ENCODE results near the gene FEV. TPM values are rescaled to one million over a fixed set of nuclear protein-coding genes. Genes with fewer than 3 reads are reported as not detected.

The FEV gene
- polyA plus RNA-seq, 3 donors: 0.14 TPM; not detected in 1

GRCh38 chr2:218997731-218998130 is 12.7 kb upstream of the FEV start:
- no peak for DNase-seq (ENCODE audit: extremely low read depth in 1 of 11, low read depth in 9 of 11, low spot score in 4 of 11)

DNA sequence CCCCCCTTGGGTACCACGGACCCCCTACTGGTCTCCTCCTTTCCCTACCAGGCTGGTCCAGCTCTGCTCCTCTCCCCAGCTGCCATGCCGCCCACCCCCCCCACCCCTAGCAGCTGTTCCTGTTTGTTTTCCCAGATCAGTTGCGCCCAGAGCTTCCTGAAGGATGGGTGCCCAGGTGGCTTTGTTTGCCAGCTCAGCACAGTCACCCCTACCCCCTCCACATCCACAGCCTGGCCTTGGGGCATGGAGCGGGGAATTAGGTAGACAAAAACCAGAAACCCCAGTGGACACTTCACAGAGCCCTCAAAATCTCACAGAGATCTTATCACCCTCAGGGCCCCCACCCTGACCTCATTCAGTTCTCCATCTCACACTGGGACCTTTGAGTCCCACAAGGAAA is 12.0 kb upstream of the FEV start:
- DNase-seq (ENCODE audit: extremely low read depth in 1 of 11, low read depth in 9 of 11, low spot score in 4 of 11): no peak

DNA sequence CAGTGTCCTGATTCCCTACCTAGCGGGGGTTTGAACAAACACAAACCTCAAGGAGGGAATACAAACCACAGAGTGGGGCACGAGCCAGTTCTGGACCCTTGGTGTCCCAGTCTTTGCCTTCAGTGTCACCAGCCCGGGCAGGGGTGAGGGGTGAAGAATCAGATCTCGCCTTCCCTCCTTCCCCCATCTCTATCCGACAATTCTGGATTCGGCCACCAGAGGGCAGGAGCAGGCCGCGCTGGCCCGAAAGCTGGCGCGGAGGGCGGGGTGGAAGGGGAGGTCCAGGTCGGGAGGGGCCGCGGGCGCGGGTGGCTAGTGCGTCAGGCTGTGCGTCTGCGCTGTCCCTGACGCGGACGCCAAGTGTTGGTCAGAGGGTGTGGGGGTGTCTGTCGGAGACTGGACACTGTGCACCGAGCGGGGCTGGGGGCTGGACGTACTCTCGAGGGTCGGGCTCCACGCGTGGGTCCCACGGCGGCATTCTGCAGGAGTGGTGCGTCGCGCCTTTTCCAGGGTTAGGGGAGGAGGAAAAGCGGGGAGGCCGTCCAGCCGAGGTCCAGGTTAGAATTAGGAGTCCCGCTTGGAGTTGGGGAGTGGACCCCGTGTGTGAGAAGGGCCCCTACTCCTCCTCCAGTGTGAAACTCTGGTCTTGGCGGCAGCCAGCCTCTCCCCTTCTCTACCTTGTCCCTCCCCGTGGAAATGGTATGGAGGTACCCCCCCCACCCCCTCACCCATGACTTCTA is 11.2 kb upstream of the FEV start:
- peak in 7 of 11 donors; percentile 47 to 72 (median 58) for DNase-seq (ENCODE audit: extremely low read depth in 1 of 11, low read depth in 9 of 11, low spot score in 4 of 11)

- no peak for DNase-seq (ENCODE audit: extremely low read depth in 1 of 11, low read depth in 9 of 11, low spot score in 4 of 11)
Observed at GRCh38 chr2:218995561-218995960, 10.6 kb upstream of the FEV start.

- no peak for DNase-seq (ENCODE audit: extremely low read depth in 1 of 11, low read depth in 9 of 11, low spot score in 4 of 11)
Observed at GRCh38 chr2:218993345-218994315, 8.6 kb upstream of the FEV start, which contains the start of gene CRYBA2. CRYBA2 (minus strand) TSS chr2:218993422; CDS start chr2:218993176, 246 bp downstream.

DNA sequence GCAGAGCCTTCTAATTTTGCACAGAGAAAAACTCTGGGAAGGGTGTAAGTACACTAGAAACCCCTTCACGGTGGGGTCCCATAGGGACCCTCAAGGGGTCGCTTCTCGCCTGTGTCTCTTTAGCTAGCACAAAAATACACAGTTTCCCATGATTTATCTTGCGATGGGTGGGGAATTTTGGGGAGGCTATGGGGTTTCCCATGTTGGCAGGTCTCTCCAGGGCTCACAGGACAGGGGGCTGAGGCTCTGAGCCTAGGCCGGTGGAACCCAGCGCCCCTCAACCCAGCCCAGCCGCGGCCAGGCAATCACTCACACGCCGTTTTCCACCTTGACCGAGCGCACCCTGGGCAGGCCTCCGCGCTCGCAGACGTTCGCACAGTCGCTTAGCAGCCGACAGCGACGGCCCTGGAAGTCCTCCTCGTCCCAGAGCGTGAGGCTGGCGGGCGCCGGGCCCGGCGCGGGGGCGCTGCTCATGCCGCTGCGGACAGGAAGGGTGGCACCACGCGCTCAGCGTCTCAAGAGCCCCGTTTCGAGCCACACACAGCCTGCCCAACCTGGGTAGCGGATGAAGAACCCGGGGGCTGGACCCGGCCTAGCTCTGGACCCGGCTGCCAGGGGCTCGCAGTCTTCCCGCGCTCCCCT is 7.8 kb upstream of the FEV start:
- DNase-seq (ENCODE audit: extremely low read depth in 1 of 11, low read depth in 9 of 11, low spot score in 4 of 11): no peak

DNA sequence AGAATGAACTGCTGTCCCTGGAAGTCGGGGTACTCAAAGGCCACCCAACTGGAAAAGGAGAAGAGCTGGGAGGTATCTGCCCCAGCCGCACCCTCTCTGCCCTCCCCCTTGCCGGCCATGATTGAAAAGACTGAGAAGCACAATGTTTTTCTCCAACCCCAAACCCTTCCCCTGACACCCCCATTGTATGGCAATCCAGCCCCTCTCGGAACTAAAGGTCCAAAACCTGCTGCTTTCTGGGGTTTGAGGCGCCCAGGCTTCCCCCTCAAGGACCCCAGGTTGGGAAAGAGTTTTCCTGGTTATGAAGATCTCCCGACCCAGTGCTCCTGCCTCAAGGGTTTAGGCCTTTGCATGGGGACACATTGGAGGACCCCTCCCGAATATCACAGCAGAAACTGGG is 7.2 kb upstream of the FEV start:
- DNase-seq (ENCODE audit: extremely low read depth in 1 of 11, low read depth in 9 of 11, low spot score in 4 of 11): no peak

- DNase-seq (ENCODE audit: extremely low read depth in 1 of 11, low read depth in 9 of 11, low spot score in 4 of 11): no peak
Observed at GRCh38 chr2:218991674-218992168, 6.7 kb upstream of the FEV start.

GRCh38 chr2:218990612-218991011 is 5.6 kb upstream of the FEV start:
- no peak for DNase-seq (ENCODE audit: extremely low read depth in 1 of 11, low read depth in 9 of 11, low spot score in 4 of 11)

DNA sequence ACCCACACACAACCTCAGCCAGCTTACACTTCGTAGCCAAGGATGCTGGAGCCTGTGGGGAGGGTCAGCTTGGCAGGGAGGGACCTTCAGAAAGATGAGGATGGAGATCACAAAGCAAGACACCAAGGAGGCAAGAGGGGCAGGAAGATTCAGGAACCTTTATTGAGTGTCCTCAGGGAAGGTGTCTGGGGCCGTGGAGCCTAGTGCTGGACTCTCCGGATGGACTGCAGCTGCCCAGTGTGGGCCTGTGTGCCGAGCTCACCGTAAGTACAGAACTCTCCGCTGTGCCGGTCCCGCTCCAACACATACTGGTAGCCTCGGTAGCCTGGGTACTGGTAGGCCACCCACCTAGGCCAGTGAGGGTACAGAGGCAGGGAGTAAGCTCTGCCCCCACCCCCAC is 5.1 kb upstream of the FEV start:
- no peak for DNase-seq (ENCODE audit: extremely low read depth in 1 of 11, low read depth in 9 of 11, low spot score in 4 of 11)

DNA sequence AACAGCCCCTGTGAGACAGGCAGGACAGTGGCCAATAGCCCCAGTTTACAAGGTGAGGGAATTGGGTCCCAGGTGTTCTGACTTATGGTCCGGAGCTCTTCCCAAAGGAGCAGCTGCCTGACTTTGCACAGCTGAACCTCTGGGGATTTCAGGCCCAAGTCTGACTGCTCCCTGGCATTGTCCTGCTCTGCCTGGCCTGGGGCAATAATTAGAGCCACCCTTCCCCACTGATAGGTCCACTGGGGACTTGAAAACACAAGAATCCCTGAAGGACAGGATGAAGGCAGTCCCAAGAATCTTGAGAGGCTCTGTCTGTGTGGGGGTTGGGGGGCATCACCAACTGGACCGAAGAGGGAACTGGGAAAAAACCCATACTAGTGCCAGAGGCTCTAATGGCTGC is 3.7 kb upstream of the FEV start:
- DNase-seq (ENCODE audit: extremely low read depth in 1 of 11, low read depth in 9 of 11, low spot score in 4 of 11): no peak

- DNase-seq (ENCODE audit: extremely low read depth in 1 of 11, low read depth in 9 of 11, low spot score in 4 of 11): no peak
Observed at GRCh38 chr2:218988164-218988563, 3.2 kb upstream of the FEV start.

- DNase-seq (ENCODE audit: extremely low read depth in 1 of 11, low read depth in 9 of 11, low spot score in 4 of 11): no peak
Observed at GRCh38 chr2:218986148-218986761, 1.3 kb upstream of the FEV start.

- DNase-seq (ENCODE audit: extremely low read depth in 1 of 11, low read depth in 9 of 11, low spot score in 4 of 11): no peak
Observed at GRCh38 chr2:218985325-218986091, 524 bp upstream of the FEV start.

DNA sequence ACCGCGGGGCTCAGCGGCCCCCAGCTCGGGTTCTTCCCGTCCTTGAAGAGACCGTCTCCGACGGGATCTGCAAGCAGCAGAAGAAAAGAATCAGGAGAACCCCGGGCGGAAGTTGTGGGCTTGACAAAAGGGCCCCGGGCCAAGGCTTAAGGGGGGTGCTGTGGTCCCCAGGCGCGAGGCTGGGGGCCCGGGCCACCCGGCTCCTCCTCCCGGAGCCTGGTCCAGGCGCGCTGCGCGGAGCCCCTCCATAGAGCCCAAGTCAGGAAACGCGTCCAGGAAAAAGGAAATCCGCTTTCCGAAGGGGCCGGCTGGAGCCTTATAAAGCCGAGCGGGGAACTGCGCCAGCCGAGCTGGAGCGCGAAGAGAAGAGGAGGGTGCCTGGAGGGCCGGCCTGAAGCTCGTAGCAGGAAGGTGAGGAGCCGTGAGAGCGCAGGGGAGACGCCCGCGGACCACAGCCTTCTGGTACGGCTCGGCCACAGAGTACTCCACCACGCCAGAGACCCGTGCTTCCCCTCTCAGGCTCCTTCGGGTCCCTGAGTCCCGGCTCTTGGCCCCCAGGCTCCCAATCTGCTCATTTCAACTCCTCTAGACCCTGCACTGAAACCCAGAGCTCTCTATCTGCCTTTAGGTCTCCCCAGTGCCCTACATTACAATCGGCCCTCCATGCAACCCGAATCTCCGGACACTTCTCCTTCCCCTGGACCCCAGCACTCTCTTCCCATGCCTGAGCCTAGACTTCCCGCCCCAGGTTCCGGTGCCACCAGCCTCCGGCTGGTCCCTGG is 554 bp downstream of the FEV start:
- DNase-seq (ENCODE audit: extremely low read depth in 1 of 11, low read depth in 9 of 11, low spot score in 4 of 11): no peak

DNA sequence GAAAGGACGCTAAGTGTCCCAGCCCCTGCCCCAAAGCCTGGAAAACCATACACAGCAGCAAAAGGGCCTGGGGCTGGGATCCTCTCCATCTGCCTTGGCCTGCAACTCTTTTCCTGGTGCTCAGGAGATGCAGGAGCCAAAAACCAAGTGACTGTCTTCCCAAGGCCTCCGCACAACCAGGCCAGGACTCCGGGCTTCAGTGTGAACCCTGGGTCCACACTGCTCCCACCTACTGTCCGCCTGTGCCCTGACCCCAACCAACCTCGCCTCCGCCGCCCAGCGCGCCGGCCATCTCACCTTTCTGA is 1.1 kb downstream of the FEV start:
- no peak for DNase-seq (ENCODE audit: extremely low read depth in 1 of 11, low read depth in 9 of 11, low spot score in 4 of 11)

GRCh38 chr2:218983263-218983933 is 1.6 kb downstream of the FEV start:
- DNase-seq (ENCODE audit: extremely low read depth in 1 of 11, low read depth in 9 of 11, low spot score in 4 of 11): no peak
